HFFc6 (cell line): ENCODE data around the gene SEC24A. TPM values are rescaled to one million over a fixed set of nuclear protein-coding genes. Genes with fewer than 3 reads are reported as not detected.

ENCODE experiments used
- DNase-seq: peaks from one replicate; pipeline ENCODE4 v3.0.0-alpha.2; 2018
- H3K27ac Mint-ChIP-seq: 2 replicates; pipeline ENCODE4 v1.8.0; 2020; ENCODE audit warnings: mild to moderate bottlenecking, mixed read lengths
- H3K27me3 Mint-ChIP-seq: 2 replicates; pipeline ENCODE4 v1.8.0; 2021; ENCODE audit warnings: mild to moderate bottlenecking, moderate library complexity, mixed read lengths; ENCODE audit not compliant: insufficient read depth
- H3K36me3 Mint-ChIP-seq: 2 replicates; pipeline ENCODE4 v1.8.0; 2021; ENCODE audit warnings: low read depth, mixed read lengths
- H3K4me1 Mint-ChIP-seq: 2 replicates; pipeline ENCODE4 v1.8.0; 2020; ENCODE audit warnings: low read depth, mixed read lengths
- H3K4me3 Mint-ChIP-seq: 2 replicates; pipeline ENCODE4 v1.8.0; 2020; ENCODE audit warnings: mild to moderate bottlenecking, moderate library complexity, mixed read lengths
- H3K9me3 Mint-ChIP-seq: 2 replicates; pipeline ENCODE4 v1.8.0; 2020; ENCODE audit warnings: mild to moderate bottlenecking, mixed read lengths
- total RNA-seq, 6 experiments: library from RNA; stranded (reverse); fragmentation: NEBNext Ultra II Directional; extraction: Animal tissue kit (Norgen Biotek cat#: 25700); gene quantifications; 2 replicates in 1 of 6; 3 replicates in 5 of 6; pipeline ENCODE4 v1.2.3, GENCODE V29; 2021
- TF ChIP-seq, protein P1 (sequence below): fragments of 200-600 bp; sonication (generic); IDR thresholded peaks from 2 replicates; pipeline ENCODE4 v1.5.0; 2021; ENCODE audit warnings: antibody characterized with exemption, mild to moderate bottlenecking

Gene SEC24A
- total RNA-seq, 6 experiments from 2014 or later = 37.3 to 45.5 (median 42.2) TPM

DNA sequence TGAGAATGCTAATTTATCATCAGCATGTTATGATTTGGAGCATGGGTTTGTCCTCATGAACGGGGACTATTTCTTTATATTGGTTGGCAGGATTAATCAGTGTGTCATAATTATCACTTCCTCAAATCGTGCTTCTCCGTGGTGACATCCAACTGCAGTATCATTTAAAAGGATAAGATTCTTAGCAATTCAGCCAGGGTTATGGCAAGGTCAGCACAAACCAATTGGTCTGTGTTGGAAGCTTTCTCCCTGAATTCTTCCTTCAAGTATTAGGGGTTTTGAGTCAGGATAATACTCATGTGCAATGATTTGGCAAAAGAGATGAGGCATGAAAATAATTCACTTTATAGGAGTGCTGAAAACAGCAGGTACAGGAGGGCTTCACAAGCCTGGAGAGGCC, 84.2 kb downstream of the SEC24A start:
- DNase-seq = no peak
- no peaks in the 10 kb centered on the region for H3K9me3 Mint-ChIP-seq

DNA sequence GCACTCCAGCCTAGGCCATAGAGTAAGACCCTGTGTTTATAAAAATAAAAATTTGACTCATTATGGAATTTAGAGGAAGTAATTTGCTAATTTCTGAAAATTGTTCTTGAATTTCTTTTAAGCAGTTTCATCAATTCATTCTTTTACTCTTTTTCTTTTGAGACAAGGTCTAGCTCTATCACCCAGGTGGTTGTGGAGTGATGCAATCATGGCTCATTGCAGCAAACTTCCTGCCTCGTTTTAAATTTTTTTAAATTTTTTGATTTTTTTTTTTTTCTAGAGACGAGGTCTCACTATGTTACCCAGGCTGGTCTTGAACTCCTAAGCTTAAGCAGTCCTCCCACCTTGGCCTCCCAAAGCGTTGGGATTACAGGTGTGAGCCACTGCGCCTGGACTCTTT, 86.7 kb downstream of the SEC24A start:
- TF ChIP-seq, protein P1, sequence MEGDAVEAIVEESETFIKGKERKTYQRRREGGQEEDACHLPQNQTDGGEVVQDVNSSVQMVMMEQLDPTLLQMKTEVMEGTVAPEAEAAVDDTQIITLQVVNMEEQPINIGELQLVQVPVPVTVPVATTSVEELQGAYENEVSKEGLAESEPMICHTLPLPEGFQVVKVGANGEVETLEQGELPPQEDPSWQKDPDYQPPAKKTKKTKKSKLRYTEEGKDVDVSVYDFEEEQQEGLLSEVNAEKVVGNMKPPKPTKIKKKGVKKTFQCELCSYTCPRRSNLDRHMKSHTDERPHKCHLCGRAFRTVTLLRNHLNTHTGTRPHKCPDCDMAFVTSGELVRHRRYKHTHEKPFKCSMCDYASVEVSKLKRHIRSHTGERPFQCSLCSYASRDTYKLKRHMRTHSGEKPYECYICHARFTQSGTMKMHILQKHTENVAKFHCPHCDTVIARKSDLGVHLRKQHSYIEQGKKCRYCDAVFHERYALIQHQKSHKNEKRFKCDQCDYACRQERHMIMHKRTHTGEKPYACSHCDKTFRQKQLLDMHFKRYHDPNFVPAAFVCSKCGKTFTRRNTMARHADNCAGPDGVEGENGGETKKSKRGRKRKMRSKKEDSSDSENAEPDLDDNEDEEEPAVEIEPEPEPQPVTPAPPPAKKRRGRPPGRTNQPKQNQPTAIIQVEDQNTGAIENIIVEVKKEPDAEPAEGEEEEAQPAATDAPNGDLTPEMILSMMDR = no peak
- Mint-ChIP-seq H3K9me3 (no peaks in the 10 kb centered on the region), H3K36me3 (no peaks in the 10 kb centered on the region; the same call in 1 of the 2 replicates), H3K4me1 (peaks cover 14% of the 10 kb centered on the region), H3K4me3 (no peak overlapping the region), H3K27me3 (peaks cover 2% of the 10 kb centered on the region), H3K27ac (no peak overlapping the region)
- DNase-seq = no peak

More for the DNA sequence above, 84.2 kb downstream of the SEC24A start:
- Mint-ChIP-seq H3K4me3 (no peak overlapping the region), H3K27ac (no peak overlapping the region), H3K4me1 (0 out of 2 replicates have a peak, but pooled peaks cover 5% of the 10 kb centered on the region), H3K27me3 (no peaks in the 10 kb centered on the region; the same call in 1 of the 2 replicates), H3K36me3 (no peaks in the 10 kb centered on the region)
- TF ChIP-seq, protein P1 = no peak

DNA sequence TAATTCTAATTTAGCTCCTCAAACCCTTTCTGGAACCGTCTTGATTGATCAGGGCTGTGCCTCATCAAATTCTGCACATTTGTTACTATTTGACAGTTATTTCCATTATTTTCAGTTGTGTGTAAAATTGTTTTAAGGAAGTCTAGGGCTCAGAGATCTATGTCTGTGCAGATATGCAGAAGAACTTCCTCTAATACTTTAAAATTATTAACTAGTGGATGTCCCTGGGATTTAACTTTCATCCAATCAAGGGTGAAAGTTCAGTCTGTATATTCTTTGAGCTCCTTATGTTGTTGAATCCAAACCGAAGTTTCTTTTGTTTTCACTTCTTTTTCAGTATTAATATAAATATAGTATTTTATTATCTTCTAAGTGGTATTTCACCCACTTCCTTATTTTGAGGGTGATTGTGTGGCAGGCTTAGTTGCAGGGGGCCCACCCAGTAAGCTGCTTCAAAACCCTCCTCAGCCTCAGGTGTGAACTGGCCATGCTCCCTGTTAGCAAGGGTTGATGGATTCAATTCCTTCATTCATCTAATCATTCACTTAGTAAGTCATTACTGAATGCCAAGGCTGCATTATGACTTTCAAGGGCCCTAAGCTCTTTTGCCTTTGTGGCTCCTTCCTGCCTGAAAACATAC, 87.7 kb downstream of the SEC24A start:
- H3K9me3 Mint-ChIP-seq = no peaks in the 10 kb centered on the region

DNA sequence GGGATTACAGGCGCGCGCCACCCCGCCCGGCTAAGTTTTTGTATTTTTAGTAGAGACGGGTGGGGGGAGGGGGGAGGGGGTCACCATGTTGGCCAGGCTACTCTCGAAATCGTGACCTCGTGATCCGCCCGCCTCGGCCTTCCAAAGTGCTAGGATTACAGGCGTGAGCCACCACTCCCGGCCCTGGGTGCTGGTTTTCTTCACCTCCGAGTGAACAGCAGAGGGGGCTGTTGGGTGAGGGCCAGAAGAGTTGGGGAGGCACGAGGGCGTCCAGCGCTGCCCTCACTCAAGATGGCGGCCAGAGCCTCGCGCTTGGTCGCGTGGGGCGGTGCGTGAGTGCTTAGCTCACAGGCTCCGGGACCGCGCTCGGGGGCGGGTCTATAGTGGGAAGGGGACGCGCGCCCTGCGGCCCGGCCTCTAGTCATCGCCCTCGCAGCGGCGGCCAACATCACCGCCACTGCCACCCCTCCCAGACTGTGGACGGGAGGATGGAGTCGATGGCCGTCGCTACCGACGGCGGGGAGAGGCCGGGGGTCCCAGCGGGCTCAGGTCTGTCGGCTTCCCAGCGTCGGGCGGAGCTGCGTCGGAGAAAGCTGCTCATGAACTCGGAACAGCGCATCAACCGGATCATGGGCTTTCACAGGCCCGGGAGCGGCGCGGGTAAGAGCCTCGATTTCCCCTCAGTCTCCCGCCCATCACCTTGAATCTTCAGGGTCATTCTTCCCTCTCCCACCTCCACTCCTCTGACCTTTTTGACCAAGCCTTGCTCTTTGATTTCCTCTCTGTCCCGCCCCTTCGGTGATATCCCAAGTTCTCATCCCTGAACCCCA, 89.8 kb downstream of the SEC24A start, which contains the start of gene CAMLG:
Gene CAMLG (plus strand): TSS at position 416 of the 830 bp plus-strand sequence. CDS start 73 bp downstream, at position 489.
- H3K27ac Mint-ChIP-seq = peak within 1 kb of the TSS; percentile 98
- no peaks in the 10 kb centered on the region for H3K9me3 Mint-ChIP-seq
- peak; percentile 96 for DNase-seq
- H3K4me3 Mint-ChIP-seq = peak within 1 kb of the TSS; percentile 98
- TF ChIP-seq, protein P1 = peak; percentile 82
- H3K27me3 Mint-ChIP-seq = peaks cover 2% of the 10 kb centered on the region
- peaks cover 13% of the 10 kb centered on the region; the same call in 1 of the 2 replicates for H3K36me3 Mint-ChIP-seq
- H3K4me1 Mint-ChIP-seq = peaks cover 14% of the 10 kb centered on the region

More for the DNA sequence above, 87.7 kb downstream of the SEC24A start:
- no peak for DNase-seq
- H3K4me3 Mint-ChIP-seq = no peak overlapping the region
- H3K27me3 Mint-ChIP-seq = peaks cover 2% of the 10 kb centered on the region
- H3K36me3 Mint-ChIP-seq = peaks cover 3% of the 10 kb centered on the region; the same call in 1 of the 2 replicates
- no peak overlapping the region for H3K27ac Mint-ChIP-seq
- H3K4me1 Mint-ChIP-seq = peaks cover 14% of the 10 kb centered on the region
- TF ChIP-seq, protein P1 = no peak

DNA sequence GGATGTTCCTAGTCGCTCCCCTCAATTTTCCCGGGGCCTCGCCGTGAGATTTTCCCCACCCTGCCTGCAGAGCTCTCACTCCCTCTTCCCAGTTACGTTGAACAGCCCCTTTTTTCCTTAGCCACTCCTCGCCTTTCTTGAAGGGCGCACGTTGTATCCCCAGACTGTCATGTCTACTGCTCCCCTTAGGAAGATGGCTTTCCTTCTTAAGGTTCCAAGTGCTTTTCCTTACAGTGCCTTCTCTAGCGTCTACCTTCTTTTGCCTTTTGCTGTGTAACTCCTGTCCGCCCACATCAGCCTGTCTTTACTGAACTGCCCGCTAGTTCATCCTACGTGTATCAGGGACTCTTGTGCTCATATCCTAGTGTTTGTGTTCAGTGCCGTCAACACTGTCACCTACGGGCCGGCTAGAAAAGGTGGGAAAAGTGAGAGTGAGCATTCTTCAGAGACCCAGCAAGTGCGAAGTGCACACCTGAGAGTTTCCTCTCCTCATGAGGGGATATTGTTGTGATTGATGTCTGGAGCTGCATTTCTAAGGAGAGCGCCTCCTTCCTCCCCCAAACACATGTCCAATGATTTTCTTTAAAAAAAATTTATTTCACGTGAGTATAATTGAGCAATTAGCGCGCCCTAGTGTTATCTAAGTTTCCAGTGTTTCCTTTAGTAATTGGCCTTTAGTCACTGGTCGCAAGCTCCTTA, 90.5 kb downstream of the SEC24A start:
- Mint-ChIP-seq H3K9me3 (no peaks in the 10 kb centered on the region), H3K27me3 (peaks cover 2% of the 10 kb centered on the region), H3K27ac (peak overlapping the region; percentile 98), H3K36me3 (peaks cover 16% of the 10 kb centered on the region; the same call in 1 of the 2 replicates), H3K4me1 (peaks cover 14% of the 10 kb centered on the region), H3K4me3 (peak overlapping the region; percentile 98)
- peak; percentile 42 for DNase-seq
- TF ChIP-seq, protein P1 = peak; percentile 57
